Astrocyte (in vitro differentiated cells and primary cell): ENCODE results near the gene SLC43A1.

Source experiments
- EZH2 ChIP-seq: IDR thresholded peaks from 2 replicates; pipeline ENCODE4 v1.6.1; 2012; ENCODE audit warnings: mild to moderate bottlenecking, low read length, inconsistent platforms; ENCODE audit not compliant: insufficient read depth
- TF ChIP-seq, protein P1 (sequence below): IDR thresholded peaks from 2 replicates; pipeline ENCODE4 v1.5.1; 2011; ENCODE audit warnings: low read depth, mild to moderate bottlenecking, inconsistent platforms, low read length, moderate library complexity; ENCODE audit not compliant: insufficient read depth

- TF ChIP-seq, protein P1, sequence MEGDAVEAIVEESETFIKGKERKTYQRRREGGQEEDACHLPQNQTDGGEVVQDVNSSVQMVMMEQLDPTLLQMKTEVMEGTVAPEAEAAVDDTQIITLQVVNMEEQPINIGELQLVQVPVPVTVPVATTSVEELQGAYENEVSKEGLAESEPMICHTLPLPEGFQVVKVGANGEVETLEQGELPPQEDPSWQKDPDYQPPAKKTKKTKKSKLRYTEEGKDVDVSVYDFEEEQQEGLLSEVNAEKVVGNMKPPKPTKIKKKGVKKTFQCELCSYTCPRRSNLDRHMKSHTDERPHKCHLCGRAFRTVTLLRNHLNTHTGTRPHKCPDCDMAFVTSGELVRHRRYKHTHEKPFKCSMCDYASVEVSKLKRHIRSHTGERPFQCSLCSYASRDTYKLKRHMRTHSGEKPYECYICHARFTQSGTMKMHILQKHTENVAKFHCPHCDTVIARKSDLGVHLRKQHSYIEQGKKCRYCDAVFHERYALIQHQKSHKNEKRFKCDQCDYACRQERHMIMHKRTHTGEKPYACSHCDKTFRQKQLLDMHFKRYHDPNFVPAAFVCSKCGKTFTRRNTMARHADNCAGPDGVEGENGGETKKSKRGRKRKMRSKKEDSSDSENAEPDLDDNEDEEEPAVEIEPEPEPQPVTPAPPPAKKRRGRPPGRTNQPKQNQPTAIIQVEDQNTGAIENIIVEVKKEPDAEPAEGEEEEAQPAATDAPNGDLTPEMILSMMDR: no peak
- no peak for TF ChIP-seq EZH2
Measured at GRCh38 chr11:57515332-57516060, at the start of gene SLC43A1.
